AG08395 (cell line): Measurements from ENCODE around the gene CRACDL.

ENCODE experiments used
- DNase-seq: peaks from one replicate; pipeline ENCODE4 v3.0.0; 2012; ENCODE audit warnings: mixed read lengths, low spot score

The CRACDL gene

GRCh38 chr2:98803405-98804264 is 132.4 kb downstream of the CRACDL start:
- DNase-seq: no peak

GRCh38 chr2:98802344-98802743 is 133.7 kb downstream of the CRACDL start:
- no peak for DNase-seq

GRCh38 chr2:98801921-98802321 is 134.1 kb downstream of the CRACDL start:
- DNase-seq: no peak

- DNase-seq: no peak
Observed at GRCh38 chr2:98801286-98801685, 134.7 kb downstream of the CRACDL start.

GRCh38 chr2:98800330-98801064 is 135.5 kb downstream of the CRACDL start:
- no peak for DNase-seq

GRCh38 chr2:98799375-98800329 is 136.4 kb downstream of the CRACDL start:
- no peak for DNase-seq

- no peak for DNase-seq
Observed at GRCh38 chr2:98796775-98797544, 139.1 kb downstream of the CRACDL start.

GRCh38 chr2:98795891-98796676 is 139.9 kb downstream of the CRACDL start:
- no peak for DNase-seq

- DNase-seq: no peak
Observed at GRCh38 chr2:98793897-98794830, 141.9 kb downstream of the CRACDL start.

GRCh38 chr2:98793275-98793674 is 142.8 kb downstream of the CRACDL start:
- DNase-seq: no peak

GRCh38 chr2:98790221-98790620 is 145.8 kb downstream of the CRACDL start:
- no peak for DNase-seq

GRCh38 chr2:98787700-98788099 is 148.3 kb downstream of the CRACDL start:
- DNase-seq: no peak

- no peak for DNase-seq
Observed at GRCh38 chr2:98786179-98786578, 149.8 kb downstream of the CRACDL start.

- DNase-seq: no peak
Observed at GRCh38 chr2:98782570-98782969, 153.5 kb downstream of the CRACDL start.

- no peak for DNase-seq
Observed at GRCh38 chr2:98781822-98782221, 154.2 kb downstream of the CRACDL start.

- DNase-seq: no peak
Observed at GRCh38 chr2:98778741-98779483, 157.1 kb downstream of the CRACDL start.

- no peak for DNase-seq
Observed at GRCh38 chr2:98778151-98778550, 157.9 kb downstream of the CRACDL start.

GRCh38 chr2:98777710-98778109 is 158.3 kb downstream of the CRACDL start:
- no peak for DNase-seq

- DNase-seq: no peak
Observed at GRCh38 chr2:98777076-98777475, 158.9 kb downstream of the CRACDL start.
